ENCODE data around the gene CHID1.

The CHID1 gene

GRCh38 chr11:819129-819931 is 91.3 kb downstream of the CHID1 start:
- peak; percentile 92 for DNase-seq

- no peak for DNase-seq
Measured at GRCh38 chr11:818396-819128, 92.0 kb downstream of the CHID1 start, which contains the start of gene PNPLA2. Gene PNPLA2, plus strand, starts transcription at chr11:818914. Its CDS starts 805 bp downstream, at chr11:819719.

All from right hindlimb (tissue), 1 donor.